Uterus (tissue), 4 donors: Measurements from ENCODE around the gene HAVCR1. TPM values are rescaled to one million over a fixed set of nuclear protein-coding genes. Genes with fewer than 3 reads are reported as not detected.

ENCODE experiments used
- DNase-seq, 2 donors: peaks; one replicate each; pipeline ENCODE4 v3.0.0-alpha.2; 2019 to 2020
- H3K27ac ChIP-seq, 2 donors: fragments of 200-600 bp; sonication (generic); 1 replicate in 1 of 2; 2 replicates in 1 of 2; pipeline ENCODE4 v1.5.1; 2016 to 2018
- H3K27me3 ChIP-seq, 2 donors: fragments of 200-600 bp; sonication (generic); one replicate each; pipeline ENCODE4 v1.5.1; 2018 to 2019; ENCODE audit warnings: control low read depth in 1 of 2
- H3K36me3 ChIP-seq, 2 donors: fragments of 200-600 bp; sonication (generic); one replicate each; pipeline ENCODE4 v1.5.1; 2019; ENCODE audit warnings: control low read depth in 1 of 2
- H3K4me1 ChIP-seq, 2 donors: fragments of 200-600 bp; sonication (generic); one replicate each; pipeline ENCODE4 v1.5.1; 2018 to 2019; ENCODE audit warnings: control low read depth in 1 of 2
- H3K4me3 ChIP-seq, 2 donors: fragments of 200-600 bp; sonication (generic); 1 replicate in 1 of 2; 2 replicates in 1 of 2; pipeline ENCODE4 v1.5.1; 2018 to 2019; ENCODE audit warnings: mild to moderate bottlenecking in 1 of 2
- H3K9me3 ChIP-seq, 2 donors: fragments of 200-600 bp; sonication (generic); one replicate each; pipeline ENCODE4 v1.5.1; 2019; ENCODE audit warnings: control low read depth in 1 of 2
- CTCF ChIP-seq, 4 experiments: fragments of 200-600 bp in 2 of 4; fragments of 450-650 bp in 2 of 4; sonication (generic) in 2 of 4; IDR thresholded peaks; one replicate each; pipeline ENCODE4 v1.5.1; 2016 to 2019; ENCODE audit warnings: antibody characterized with exemption in 4 of 4, mild to moderate bottlenecking in 2 of 4, moderate library complexity in 1 of 4
- POLR2A ChIP-seq, 2 donors: fragments of 450-650 bp; IDR thresholded peaks; one replicate each; pipeline ENCODE4 v1.6.1; 2016; ENCODE audit warnings: antibody characterized with exemption in 2 of 2, mild to moderate bottlenecking in 1 of 2, moderate library complexity in 1 of 2
- intact Hi-C: fragments of 100-400 bp; cut with DNase I; formaldehyde crosslinking; loops from one replicate; pipeline ENCODE4 v1.15.1; 2023; ENCODE audit warnings: low total_unique reads
- total RNA-seq, 4 donors: library from RNA; depleted of rRNA in 3 of 4; stranded (reverse); fragments of >200 nt in 3 of 4; gene quantifications; one replicate each; pipeline versions ENCODE4 v1.1.0 to v1.2.4, GENCODE V29; 2014 to 2023
- donor health status: DM: yes; HTN: yes; CAD: no.

HAVCR1 gene
- total RNA-seq = under 1 TPM in 1 of 4 donors, not detected in 3; 0.55 TPM

DNA sequence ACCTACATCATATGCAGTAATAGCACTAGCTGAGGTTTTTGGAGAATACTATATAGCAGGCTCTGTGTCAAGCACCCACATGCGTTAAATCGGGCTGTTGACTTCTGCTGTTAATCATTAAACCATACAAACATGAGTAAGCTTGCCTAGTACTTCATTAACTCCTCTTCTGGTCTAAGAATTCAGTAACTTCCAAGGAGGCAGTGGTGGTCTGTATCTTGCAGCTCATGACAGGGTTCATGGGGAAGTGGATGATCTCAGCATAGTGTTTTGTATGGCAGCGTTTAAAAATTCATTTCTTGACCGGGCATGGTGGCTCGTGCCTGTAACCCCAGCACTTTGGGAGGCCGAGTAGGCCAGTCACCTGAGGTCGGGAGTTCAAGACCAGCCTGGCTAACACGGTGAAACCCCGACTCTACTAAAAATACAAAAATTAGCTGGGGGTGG is at the start of gene HAVCR1:
HAVCR1 (minus strand) TSS at position 24 of the 447 bp plus-strand sequence. CDS start 1,173 bp downstream, outside the sequence.
- no peaks in the 10 kb centered on the region for H3K36me3 ChIP-seq
- H3K4me1 ChIP-seq = no peaks in the 10 kb centered on the region
- no peak for DNase-seq
- TF ChIP-seq CTCF (IDR thresholded peaks at IDR 0.05) (no peak), POLR2A (IDR thresholded peaks at IDR 0.05) (no peak)
- no peaks in the 10 kb centered on the region for H3K9me3 ChIP-seq
- no peak within 1 kb of the TSS for H3K4me3 ChIP-seq
- intact Hi-C loops = no loop called here
- H3K27me3 ChIP-seq = no peaks in the 10 kb centered on the region
- no peak within 1 kb of the TSS for H3K27ac ChIP-seq

GRCh38 chr5:157107508-157107907 is 48.6 kb upstream of the HAVCR1 start:
- no peak for TF ChIP-seq CTCF (IDR thresholded peaks at IDR 0.05)
- no peak for TF ChIP-seq POLR2A (IDR thresholded peaks at IDR 0.05)
- H3K9me3 ChIP-seq = no peaks in the 10 kb centered on the region
- intact Hi-C loops = no loop called here
- H3K4me3 ChIP-seq = no peak overlapping the region
- H3K4me1 ChIP-seq = no peaks in the 10 kb centered on the region
- no peak overlapping the region for H3K27ac ChIP-seq
- no peaks in the 10 kb centered on the region for H3K36me3 ChIP-seq
- no peak for DNase-seq
- no peaks in the 10 kb centered on the region for H3K27me3 ChIP-seq

DNA sequence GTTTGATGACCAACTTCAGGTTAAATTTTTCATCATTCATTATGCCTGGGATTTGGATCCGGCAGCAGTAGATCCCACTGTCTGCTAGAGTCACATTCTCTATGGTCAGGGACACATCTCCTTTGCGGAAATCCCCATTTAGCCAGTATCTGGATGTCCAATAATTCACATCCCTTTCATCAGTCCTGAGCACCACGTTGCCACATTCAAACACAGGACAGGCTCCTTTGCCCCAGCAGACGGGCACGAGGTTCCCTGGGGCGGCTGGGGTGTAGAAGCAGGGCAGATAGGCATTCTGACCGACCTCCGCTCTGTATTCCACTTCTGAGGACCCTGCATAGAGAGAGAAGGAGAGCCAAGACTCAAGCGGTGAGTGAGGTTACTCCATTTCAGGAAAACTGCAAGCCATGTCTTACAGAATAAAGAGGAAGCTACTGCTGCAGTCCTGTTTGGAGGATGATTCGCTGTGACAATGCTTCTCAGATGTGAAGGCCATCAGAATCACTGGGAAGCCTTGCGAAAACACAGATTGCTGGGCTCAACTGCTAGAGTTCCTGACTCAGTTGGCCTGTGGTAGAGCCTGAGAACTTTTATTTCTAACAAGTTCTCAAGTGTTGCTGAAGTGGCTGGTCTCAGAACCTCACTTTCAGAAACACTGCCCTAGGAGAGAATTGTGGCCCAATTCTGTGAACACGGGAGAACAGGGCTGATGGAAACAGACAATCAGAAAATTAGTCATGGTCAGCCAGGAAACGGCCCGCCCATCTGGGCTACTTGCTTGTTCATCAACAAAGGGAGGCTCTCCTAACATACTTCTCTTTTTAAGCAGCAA is 47.9 kb upstream of the HAVCR1 start:
- no peaks in the 10 kb centered on the region for H3K9me3 ChIP-seq
- no peaks in the 10 kb centered on the region for H3K36me3 ChIP-seq
- no peaks in the 10 kb centered on the region for H3K27me3 ChIP-seq
- DNase-seq = no peak
- no peak overlapping the region for H3K4me3 ChIP-seq
- H3K4me1 ChIP-seq = no peaks in the 10 kb centered on the region
- TF ChIP-seq POLR2A (IDR thresholded peaks at IDR 0.05) = no peak
- no peak for TF ChIP-seq CTCF (IDR thresholded peaks at IDR 0.05)
- intact Hi-C loops = no loop called here
- H3K27ac ChIP-seq = no peak overlapping the region

GRCh38 chr5:157100140-157100679 is 41.3 kb upstream of the HAVCR1 start:
- no peaks in the 10 kb centered on the region for H3K27me3 ChIP-seq
- H3K36me3 ChIP-seq = no peaks in the 10 kb centered on the region
- no peak for TF ChIP-seq POLR2A (IDR thresholded peaks at IDR 0.05)
- no peak for TF ChIP-seq CTCF (IDR thresholded peaks at IDR 0.05)
- intact Hi-C loops = no loop called here
- H3K4me3 ChIP-seq = no peak overlapping the region
- H3K4me1 ChIP-seq = no peaks in the 10 kb centered on the region
- no peak overlapping the region for H3K27ac ChIP-seq
- DNase-seq = no peak
- H3K9me3 ChIP-seq = no peaks in the 10 kb centered on the region

GRCh38 chr5:157088342-157088990 is 29.6 kb upstream of the HAVCR1 start:
- Histone ChIP-seq H3K9me3 (no peaks in the 10 kb centered on the region), H3K4me1 (no peaks in the 10 kb centered on the region), H3K4me3 (no peak overlapping the region), H3K27me3 (no peaks in the 10 kb centered on the region), H3K36me3 (no peaks in the 10 kb centered on the region), H3K27ac (no peak overlapping the region)
- no peak for TF ChIP-seq CTCF (IDR thresholded peaks at IDR 0.05)
- no peak for TF ChIP-seq POLR2A (IDR thresholded peaks at IDR 0.05)
- no peak for DNase-seq
- intact Hi-C loops = no loop called here
